Kidney (tissue), 14 donors: ENCODE results near the gene TNIP3. TPM values are rescaled to one million over a fixed set of nuclear protein-coding genes. Genes with fewer than 3 reads are reported as not detected.
"Not testable (repeated sequence)": the region's sequence is repeated elsewhere in the genome, so short reads cannot be mapped to it uniquely, and the experiment has no call there.

ENCODE experiments used
- DNase-seq, 5 donors: peaks; one replicate each; pipeline ENCODE4 v3.0.0-alpha.2; 2013 to 2020
- FAIRE-seq: peaks from 2 replicates; lab custom pipeline; 2012; peaks lifted over from hg19 to GRCh38; lab: Jason Lieb, UNC
- H3K27ac ChIP-seq, 2 donors: one replicate each; pipeline ENCODE4 v1.7.0; 2013; ENCODE audit warnings: low read depth in 2 of 2, low read length in 2 of 2, inconsistent platforms in 1 of 2
- H3K27me3 ChIP-seq: one replicate; pipeline ENCODE4 v1.7.1; 2013; ENCODE audit warnings: low read length, inconsistent platforms; ENCODE audit not compliant: control insufficient read depth, insufficient read depth
- H3K36me3 ChIP-seq, 3 donors: one replicate each; pipeline versions ENCODE4 v1.7.0 to v1.7.1; 2013; ENCODE audit warnings: low read length in 3 of 3, control low read depth in 1 of 3, inconsistent platforms in 1 of 3; ENCODE audit not compliant: insufficient read depth in 3 of 3, control insufficient read depth in 2 of 3
- H3K4me1 ChIP-seq, 3 donors: one replicate each; pipeline versions ENCODE4 v1.7.0 to v1.7.1; 2013; ENCODE audit warnings: low read length in 3 of 3, inconsistent platforms in 1 of 3, low read depth in 1 of 3; ENCODE audit not compliant: control insufficient read depth in 2 of 3, insufficient read depth in 2 of 3
- H3K4me3 ChIP-seq, 3 donors: one replicate each; pipeline versions ENCODE4 v1.7.0 to v1.8.1; 2013; ENCODE audit warnings: low read length in 3 of 3, control low read depth in 1 of 3, inconsistent platforms in 1 of 3
- H3K9ac ChIP-seq, 3 donors: one replicate each; pipeline versions ENCODE4 v1.7.0 to v1.7.1; 2013; ENCODE audit warnings: low read length in 3 of 3, control low read depth in 1 of 3, inconsistent platforms in 1 of 3
- H3K9me3 ChIP-seq, 3 donors: one replicate each; pipeline versions ENCODE4 v1.7.0 to v1.7.1; 2013; ENCODE audit warnings: low read length in 3 of 3, control low read depth in 1 of 3, inconsistent platforms in 1 of 3; ENCODE audit not compliant: control insufficient read depth in 2 of 3, insufficient read depth in 1 of 3
- intact Hi-C: fragments of 100-400 bp; cut with DNase I; formaldehyde crosslinking; loops from one replicate; pipeline ENCODE4 v1.11.1; 2022
- polyA plus RNA-seq: library from polyadenylated mRNA; stranded (reverse); fragments of 350-450 nt; fragmentation: Illumina TruSeq; extraction: RNeasy Lipid Tissue Mini Kit (QIAGEN cat#74804); gene quantifications from one replicate; pipeline ENCODE4 v1.2.3, GENCODE V29; 2014; ENCODE audit warnings: low read depth, low replicate concordance; ENCODE audit not compliant: insufficient read depth
- total RNA-seq: library from RNA; stranded (reverse); fragmentation: NEBNext Ultra II Directional; extraction: Animal tissue kit (Norgen Biotek cat#: 25700); gene quantifications from one replicate; pipeline ENCODE4 v1.2.1, GENCODE V29; 2021
- TF ChIP-seq, protein P1 (sequence below): IDR thresholded peaks from 3 replicates; pipeline ENCODE4 v1.5.1; 2012; ENCODE audit warnings: mild to moderate bottlenecking, moderate library complexity, borderline replicate concordance; ENCODE audit not compliant: insufficient read depth; ENCODE audit errors: extremely low read depth
- donor health status: control.
- donor health status: control.
- donor health status: control.
- donor health status: control.
- donor health status: control.
- donor health status: DM: yes; HTN: yes; CAD: no.
- donor health status: Normal renal cell carcinoma (clear cell type).

TNIP3 gene
- total and polyA plus RNA-seq, 2 donors from 2014 or later = 0.63 TPM; not detected in 1

DNA sequence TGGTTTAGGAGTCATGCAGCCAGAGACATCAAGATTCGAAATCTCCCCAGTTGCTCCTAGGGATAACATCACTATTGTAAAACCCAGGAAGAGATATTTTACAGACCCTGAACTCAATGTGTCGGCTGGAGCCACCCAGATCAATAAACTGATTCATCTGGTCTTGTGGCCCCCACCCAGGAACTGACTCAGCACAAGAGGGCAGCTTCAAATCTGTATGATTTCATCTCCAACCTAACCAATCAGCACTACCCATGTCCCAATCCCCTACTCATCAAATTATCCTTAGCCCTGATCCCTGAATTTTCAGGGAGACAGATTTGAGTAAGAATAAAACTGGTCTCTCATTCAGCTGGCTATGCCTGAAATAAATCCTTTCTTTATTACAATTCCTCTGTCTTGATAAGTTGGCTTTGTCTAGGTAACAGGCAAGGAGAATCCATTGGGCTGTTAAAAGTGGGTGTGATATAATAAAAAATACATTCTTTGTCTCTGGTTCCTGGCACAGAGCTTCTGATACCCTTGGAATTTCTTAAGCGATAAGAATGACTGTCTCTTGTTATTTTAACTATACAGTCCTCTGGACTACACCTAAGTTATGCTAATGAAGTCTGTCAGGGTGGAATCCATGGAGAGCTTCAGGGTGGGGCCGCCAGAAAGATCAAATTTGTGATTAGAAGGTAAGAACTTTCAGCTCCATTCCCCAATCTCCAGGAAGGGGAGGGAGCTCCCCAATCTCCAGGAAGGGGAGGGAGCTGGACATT is 44.3 kb upstream of the TNIP3 start:
- intact Hi-C loops = no loop called here
- no peaks in the 10 kb centered on the region for H3K4me1 ChIP-seq
- no peaks in the 10 kb centered on the region for H3K36me3 ChIP-seq
- DNase-seq = no peak
- no peak overlapping the region for H3K27ac ChIP-seq
- no peak overlapping the region for H3K9ac ChIP-seq
- no peaks in the 10 kb centered on the region for H3K27me3 ChIP-seq
- no peak for FAIRE-seq
- no peak overlapping the region for H3K4me3 ChIP-seq
- TF ChIP-seq, protein P1, sequence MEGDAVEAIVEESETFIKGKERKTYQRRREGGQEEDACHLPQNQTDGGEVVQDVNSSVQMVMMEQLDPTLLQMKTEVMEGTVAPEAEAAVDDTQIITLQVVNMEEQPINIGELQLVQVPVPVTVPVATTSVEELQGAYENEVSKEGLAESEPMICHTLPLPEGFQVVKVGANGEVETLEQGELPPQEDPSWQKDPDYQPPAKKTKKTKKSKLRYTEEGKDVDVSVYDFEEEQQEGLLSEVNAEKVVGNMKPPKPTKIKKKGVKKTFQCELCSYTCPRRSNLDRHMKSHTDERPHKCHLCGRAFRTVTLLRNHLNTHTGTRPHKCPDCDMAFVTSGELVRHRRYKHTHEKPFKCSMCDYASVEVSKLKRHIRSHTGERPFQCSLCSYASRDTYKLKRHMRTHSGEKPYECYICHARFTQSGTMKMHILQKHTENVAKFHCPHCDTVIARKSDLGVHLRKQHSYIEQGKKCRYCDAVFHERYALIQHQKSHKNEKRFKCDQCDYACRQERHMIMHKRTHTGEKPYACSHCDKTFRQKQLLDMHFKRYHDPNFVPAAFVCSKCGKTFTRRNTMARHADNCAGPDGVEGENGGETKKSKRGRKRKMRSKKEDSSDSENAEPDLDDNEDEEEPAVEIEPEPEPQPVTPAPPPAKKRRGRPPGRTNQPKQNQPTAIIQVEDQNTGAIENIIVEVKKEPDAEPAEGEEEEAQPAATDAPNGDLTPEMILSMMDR = no peak
- no peaks in the 10 kb centered on the region for H3K9me3 ChIP-seq

DNA sequence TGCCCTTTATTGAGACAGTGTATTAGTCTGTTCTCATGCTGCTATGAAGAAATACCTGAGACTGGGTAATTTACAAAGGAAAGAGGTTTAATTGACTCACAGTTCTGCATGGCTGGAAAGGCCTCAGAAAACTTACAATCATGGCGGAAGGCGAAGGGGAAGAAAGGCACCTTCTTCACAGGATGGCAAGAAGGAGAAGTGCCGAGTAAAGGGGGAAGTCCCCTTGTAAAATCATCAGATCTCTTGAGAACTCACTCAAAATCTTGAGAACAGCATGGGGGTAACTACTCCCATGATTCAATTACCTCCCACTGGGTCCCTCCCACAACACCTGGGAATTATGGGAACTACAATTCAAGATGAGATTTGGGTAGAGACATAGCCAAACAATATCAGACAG is 41.7 kb upstream of the TNIP3 start:
- H3K9ac ChIP-seq, H3K4me1 ChIP-seq, H3K27ac ChIP-seq, intact Hi-C loops, H3K27me3 ChIP-seq, H3K36me3 ChIP-seq, H3K4me3 ChIP-seq, FAIRE-seq, DNase-seq, H3K9me3 ChIP-seq: not testable (repeated sequence)

DNA sequence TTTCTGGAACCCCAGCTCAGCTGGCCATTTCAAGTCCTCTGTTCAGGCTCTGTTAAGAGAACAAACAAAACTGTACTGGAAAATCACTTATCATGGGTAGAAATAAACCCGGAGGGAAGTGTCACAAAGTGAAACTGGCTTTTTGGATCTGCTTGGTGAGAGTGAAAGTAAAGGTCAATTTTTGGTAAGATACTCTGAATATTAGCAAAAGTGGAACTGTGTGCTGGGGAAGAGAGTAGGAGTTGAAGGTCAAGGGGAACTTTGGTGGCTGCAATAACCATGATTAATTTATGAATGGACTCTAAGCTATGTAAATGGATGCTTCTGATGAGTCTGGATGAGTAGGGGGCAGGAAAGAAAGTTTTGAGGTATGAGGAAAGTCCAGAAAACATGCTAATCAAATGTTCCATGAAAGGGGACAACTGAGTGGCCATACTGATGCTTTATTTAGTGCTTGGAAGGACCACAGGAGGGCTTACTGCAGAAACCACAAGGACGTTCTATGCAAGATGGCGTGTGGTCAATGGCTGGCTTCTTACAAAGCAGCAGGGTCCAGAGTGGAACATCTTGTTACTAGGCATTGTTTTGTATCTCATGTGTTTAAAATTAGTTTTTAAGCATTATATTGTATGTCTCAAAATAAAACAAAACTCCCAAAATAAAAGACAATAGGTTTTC is 36.8 kb upstream of the TNIP3 start:
- Histone ChIP-seq H3K36me3 (no peaks in the 10 kb centered on the region), H3K4me1 (no peaks in the 10 kb centered on the region), H3K4me3 (no peak overlapping the region), H3K27me3 (no peaks in the 10 kb centered on the region), H3K9me3 (no peaks in the 10 kb centered on the region), H3K9ac (no peak overlapping the region), H3K27ac (no peak overlapping the region)
- no peak for DNase-seq
- no peak for FAIRE-seq
- intact Hi-C loops = no loop called here
- TF ChIP-seq, protein P1 = no peak

DNA sequence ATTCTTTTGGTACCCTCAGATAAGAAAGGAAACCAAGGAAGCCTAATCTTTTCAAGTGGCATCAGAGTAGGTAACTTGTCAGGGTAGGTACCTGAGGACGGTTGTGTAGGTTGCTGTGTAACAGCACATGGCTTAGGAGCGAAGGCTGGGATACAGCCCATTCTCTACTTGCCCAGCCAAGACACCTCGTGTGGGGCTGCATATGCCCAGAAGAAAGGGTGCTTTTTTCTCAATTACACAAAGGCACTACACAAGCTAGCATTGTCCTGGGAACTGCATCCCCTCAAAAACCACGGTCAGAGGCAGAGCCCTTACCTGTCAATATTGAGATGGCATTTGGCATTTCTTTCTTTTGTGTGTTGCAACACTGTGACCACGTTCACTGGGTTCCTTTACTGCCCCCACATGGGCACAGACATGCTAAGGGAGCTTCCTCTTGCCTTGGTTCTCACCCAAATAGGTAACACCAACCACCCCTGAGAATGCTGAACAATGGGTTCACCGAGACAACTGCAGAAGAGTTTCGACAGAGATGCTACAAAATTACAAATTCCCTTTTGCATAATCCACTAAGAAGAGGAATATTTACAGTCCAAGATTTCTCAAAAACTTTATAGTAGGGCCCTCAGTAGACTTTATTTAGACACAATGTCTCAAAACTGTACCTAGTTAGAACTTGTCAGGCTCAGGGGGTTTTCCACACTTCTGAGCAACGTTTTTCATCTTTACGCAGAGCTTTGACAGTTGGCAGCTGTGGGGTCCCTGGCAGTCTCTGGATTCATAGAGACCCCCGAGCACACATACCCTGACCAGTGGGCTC is 35.8 kb upstream of the TNIP3 start:
- TF ChIP-seq, protein P1 = no peak
- Histone ChIP-seq H3K27me3 (no peaks in the 10 kb centered on the region), H3K27ac (no peak overlapping the region), H3K4me3 (no peak overlapping the region), H3K36me3 (no peaks in the 10 kb centered on the region), H3K9ac (no peak overlapping the region), H3K9me3 (no peaks in the 10 kb centered on the region), H3K4me1 (no peaks in the 10 kb centered on the region)
- DNase-seq (no peak), FAIRE-seq (no peak)
- intact Hi-C loops = no loop called here
